GM12864 (cell line): ENCODE measurements around the gene TRABD.

Experiments used
- DNase-seq: peaks from one replicate; pipeline ENCODE4 v3.0.0-alpha.2; 2011; ENCODE audit warnings: low read depth
- H3K4me3 ChIP-seq: 2 replicates; pipeline ENCODE4 v1.5.1; 2011; ENCODE audit warnings: mild to moderate bottlenecking, low read depth, low read length, control low read depth
- TF ChIP-seq, protein P1 (sequence below): IDR thresholded peaks from 2 replicates; pipeline ENCODE4 v1.5.1; 2011; ENCODE audit warnings: low read depth, mild to moderate bottlenecking, moderate library complexity, low read length, control low read depth, inconsistent platforms; ENCODE audit errors: missing control alignments

Gene TRABD

GRCh38 chr22:50236731-50237409 lies 51.2 kb downstream of the TRABD start:
- no peak overlapping the region for H3K4me3 ChIP-seq
- TF ChIP-seq, protein P1, sequence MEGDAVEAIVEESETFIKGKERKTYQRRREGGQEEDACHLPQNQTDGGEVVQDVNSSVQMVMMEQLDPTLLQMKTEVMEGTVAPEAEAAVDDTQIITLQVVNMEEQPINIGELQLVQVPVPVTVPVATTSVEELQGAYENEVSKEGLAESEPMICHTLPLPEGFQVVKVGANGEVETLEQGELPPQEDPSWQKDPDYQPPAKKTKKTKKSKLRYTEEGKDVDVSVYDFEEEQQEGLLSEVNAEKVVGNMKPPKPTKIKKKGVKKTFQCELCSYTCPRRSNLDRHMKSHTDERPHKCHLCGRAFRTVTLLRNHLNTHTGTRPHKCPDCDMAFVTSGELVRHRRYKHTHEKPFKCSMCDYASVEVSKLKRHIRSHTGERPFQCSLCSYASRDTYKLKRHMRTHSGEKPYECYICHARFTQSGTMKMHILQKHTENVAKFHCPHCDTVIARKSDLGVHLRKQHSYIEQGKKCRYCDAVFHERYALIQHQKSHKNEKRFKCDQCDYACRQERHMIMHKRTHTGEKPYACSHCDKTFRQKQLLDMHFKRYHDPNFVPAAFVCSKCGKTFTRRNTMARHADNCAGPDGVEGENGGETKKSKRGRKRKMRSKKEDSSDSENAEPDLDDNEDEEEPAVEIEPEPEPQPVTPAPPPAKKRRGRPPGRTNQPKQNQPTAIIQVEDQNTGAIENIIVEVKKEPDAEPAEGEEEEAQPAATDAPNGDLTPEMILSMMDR = peak; percentile 63
- DNase-seq = no peak

GRCh38 chr22:50238755-50239154 lies 53.0 kb downstream of the TRABD start:
- TF ChIP-seq, protein P1 = no peak
- no peak for DNase-seq
- H3K4me3 ChIP-seq = no peak overlapping the region

DNA sequence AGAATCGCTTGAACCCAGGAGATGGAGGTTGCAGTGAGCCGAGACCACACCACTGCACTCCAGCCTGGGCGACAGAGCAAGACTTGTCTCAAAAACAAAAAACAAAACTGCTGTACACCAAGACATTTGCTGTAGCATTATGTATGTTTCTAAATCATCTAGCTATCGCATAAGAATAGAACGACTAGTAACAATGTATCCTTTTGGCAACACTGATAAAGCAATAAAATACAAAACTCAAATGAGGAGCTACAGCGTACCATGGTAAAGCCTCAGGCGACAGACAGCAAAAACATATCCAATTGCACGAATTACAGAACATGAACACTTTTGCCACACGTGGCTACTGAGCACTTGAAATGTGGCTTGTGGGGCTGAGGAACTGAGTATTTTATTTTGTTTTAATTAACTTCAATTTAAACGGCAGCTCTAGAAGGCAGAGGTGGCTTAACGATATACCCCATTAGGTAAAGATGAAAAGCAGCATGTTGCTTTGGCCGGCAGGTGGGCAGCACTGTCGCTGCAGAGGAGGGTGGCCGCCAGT lies 56.8 kb downstream of the TRABD start:
- H3K4me3 ChIP-seq = peak overlapping the region; percentile 93
- TF ChIP-seq, protein P1 = no peak
- no peak for DNase-seq

DNA sequence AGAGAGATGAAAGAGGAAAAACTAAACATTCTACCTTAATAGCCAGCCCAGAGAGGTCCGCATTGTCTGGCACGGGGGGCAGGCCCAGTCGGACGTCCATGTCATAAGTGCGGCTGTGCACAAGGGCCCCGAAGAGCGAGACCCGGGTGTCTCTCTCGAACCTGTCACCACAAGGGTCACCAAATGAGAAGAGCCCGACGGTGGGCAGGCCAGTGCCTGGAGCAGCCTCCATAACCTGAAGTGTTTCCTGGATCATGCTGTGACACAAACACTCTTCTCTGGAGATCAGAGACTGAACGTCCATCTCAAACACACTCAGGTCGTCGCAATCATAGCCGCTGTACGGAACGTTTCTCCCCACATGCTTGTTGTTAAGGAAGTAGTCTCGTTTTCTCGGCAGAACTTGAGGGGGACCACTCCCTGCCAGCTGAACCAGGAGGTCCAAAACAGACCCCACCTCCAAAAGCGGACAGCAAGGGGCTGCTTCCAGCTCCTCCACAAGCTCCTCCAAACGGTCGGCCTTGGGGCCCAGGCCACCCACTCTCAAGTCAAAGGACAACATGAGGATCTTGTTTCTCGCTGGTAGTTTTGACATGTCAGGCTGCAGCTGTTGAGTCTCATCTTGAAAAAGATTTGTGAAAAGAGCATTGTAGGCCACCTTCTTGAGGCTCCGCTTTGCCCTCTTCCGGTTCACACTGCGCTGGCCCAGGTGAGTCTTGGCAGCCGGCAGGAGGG lies 58.1 kb downstream of the TRABD start:
- DNase-seq = no peak
- TF ChIP-seq, protein P1 = no peak
- peak overlapping the region; percentile 93 for H3K4me3 ChIP-seq

DNA sequence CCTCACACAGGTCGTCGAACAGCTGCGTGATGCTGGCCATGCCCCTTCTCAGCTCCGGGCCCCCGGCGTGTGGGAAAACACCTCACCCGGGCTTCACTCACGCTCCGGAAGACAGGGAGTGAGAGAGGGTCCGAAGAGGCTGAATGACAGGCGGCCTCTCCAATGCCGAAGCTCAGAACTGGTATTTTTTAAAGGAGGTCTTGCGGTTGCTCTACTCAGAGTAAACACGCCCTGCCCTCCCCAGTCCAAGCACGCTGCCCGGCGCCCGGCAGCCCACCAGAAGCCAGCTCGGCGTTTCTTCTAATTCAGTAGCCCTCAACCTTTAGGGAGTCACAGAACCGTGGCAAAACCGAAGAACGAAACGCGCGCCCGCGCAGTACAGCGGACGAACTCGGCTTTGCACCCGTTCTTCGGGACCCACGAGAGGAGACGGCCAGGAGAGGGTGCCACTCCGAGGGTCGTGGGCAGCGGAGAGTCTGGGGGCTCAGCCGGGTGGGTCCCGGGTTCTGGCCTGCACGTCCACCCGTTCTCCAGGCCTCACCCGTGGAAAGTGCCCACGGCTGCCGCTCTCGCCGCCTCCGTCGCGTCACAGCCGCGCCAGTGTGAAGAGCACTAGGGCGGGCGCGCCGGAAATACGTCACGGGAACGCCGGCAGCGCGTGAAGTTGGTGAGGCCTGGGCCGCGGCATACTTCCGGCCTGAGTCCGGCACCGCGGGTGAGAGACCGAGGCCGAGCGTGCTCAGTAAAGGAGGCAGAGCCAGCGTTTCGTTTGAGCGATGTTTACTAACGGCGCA lies 58.9 kb downstream of the TRABD start, which contains the start of gene TUBGCP6:
TSS of gene TUBGCP6 (minus strand) at position 604 of the 794 bp plus-strand sequence. CDS start at position 40, 564 bp downstream.
- peak within 1 kb of the TSS; percentile 93 for H3K4me3 ChIP-seq
- DNase-seq = peak; percentile 67
- TF ChIP-seq, protein P1 = peak; percentile 37

DNA sequence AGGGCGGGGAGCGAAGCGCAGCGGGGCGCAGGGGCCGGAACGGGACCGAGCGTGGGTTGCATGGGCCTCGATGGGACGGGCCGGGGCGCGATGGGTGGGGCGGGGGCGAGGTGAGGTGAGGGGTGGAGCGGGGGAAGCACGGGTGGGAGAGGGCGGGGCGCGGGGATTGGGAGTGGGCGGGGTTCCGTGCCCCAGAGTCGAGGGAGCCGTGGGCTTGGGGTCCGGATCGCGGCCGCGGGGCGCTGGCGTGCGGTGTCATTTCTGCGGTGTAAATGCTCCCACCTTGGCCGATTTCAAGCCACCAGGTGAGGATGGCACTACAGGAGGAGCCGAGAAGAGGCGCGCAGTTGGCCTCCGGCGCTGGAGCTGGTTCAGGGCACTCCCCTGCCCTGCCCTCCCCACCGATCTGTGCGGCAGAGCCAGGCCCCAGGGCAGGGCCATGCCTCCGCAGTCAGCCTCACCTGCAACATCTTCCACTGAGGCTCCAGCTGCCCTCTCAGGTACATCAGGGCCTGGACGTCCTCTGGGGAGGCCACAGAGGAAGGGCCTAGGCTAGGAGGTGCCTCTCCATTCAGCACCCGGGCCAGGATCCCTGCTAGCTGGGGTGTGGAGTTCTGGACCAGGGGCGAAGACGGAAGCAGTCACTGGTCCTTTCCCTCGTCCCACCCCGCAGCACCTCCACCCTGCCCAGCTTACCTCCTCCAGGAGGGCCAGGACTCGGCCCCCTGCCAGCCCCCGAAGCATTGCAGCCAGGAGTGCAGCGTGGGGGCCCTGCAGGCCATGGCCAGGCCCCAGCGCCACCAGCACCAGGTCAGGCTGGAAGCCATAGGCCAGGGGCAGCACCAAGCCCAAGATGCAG lies 59.7 kb downstream of the TRABD start:
- no peak for DNase-seq
- H3K4me3 ChIP-seq = peak overlapping the region; percentile 93
- TF ChIP-seq, protein P1 = no peak
